ENCODE results near the gene RBMS1. TPM values are rescaled to one million over a fixed set of nuclear protein-coding genes. Genes with fewer than 3 reads are reported as not detected.
A peak's percentile ranks its signal among the peaks of the same experiment; 100 is the strongest.

RBMS1 gene
- total and polyA plus RNA-seq, 2 experiments from 2014 or later: 55.5 to 94.8 TPM

- TF ChIP-seq ZNF462 (CRISPR knock-in tag; IDR thresholded peaks at IDR 0.05) (no peak), ZNF114 (CRISPR knock-in tag; IDR thresholded peaks at IDR 0.05) (no peak), POLR2AphosphoS5 (IDR thresholded peaks at IDR 0.05; ENCODE audit: low read depth) (no peak)
Measured at GRCh38 chr2:160317181-160318099, 176.2 kb downstream of the RBMS1 start (continued).

GRCh38 chr2:160315337-160315736 is 178.3 kb downstream of the RBMS1 start:
- Histone ChIP-seq H3K4me1 (ENCODE audit: insufficient read depth) (peaks cover 8% of the 10 kb centered on the region), H3K27ac (ENCODE audit: low read depth) (no peak overlapping the region), H3F3A (replicated peaks; ENCODE audit: low read depth) (no peaks in the 10 kb centered on the region), H3K36me3 (ENCODE audit: insufficient read depth) (peaks cover 6% of the 10 kb centered on the region; the same call in 1 of the 2 replicates), H3K4me3 (no peak overlapping the region), H2AFZ (no peak overlapping the region), H3K4me2 (no peak overlapping the region), H3K79me2 (replicated peaks; ENCODE audit: insufficient read depth) (peaks cover 2% of the 10 kb centered on the region; the same call in 1 of the 2 replicates), H3K9me2 (ENCODE audit: insufficient read depth) (no peaks in the 10 kb centered on the region), H4K20me1 (replicated peaks; ENCODE audit: insufficient read depth) (no peaks in the 10 kb centered on the region; the same call in 1 of the 2 replicates), H3K27me3 (ENCODE audit: insufficient read depth) (no peaks in the 10 kb centered on the region)
- no peak overlapping the region for H3K4me3 Mint-ChIP-seq
- H3K27me3 Mint-ChIP-seq (ENCODE audit: insufficient read depth, low read depth, poor library complexity): peaks cover 3% of the 10 kb centered on the region
- no peak overlapping the region for H3K27ac Mint-ChIP-seq
- H3K4me1 Mint-ChIP-seq: peaks cover 23% of the 10 kb centered on the region
- DNase-seq (ENCODE audit: low spot score) (no peak), ATAC-seq (peak; percentile 28; the same call in 2 of the 3 replicates)
- no peaks in the 10 kb centered on the region for H3K36me3 Mint-ChIP-seq (ENCODE audit: low read depth)
- no peaks in the 10 kb centered on the region for H3K9me3 Mint-ChIP-seq
- no peak for TF ChIP-seq STAT1 (IDR thresholded peaks at IDR 0.05; ENCODE audit: unreplicated experiment)
- TF ChIP-seq ZNF114 (CRISPR knock-in tag; IDR thresholded peaks at IDR 0.05): no peak
- TF ChIP-seq ZNF331 (CRISPR knock-in tag; IDR thresholded peaks at IDR 0.05; ENCODE audit: low read depth): no peak
- TF ChIP-seq ZNF462 (CRISPR knock-in tag; IDR thresholded peaks at IDR 0.05): no peak
- TF ChIP-seq EZH2phosphoT487 (IDR thresholded peaks at IDR 0.05; ENCODE audit: unreplicated experiment): no peak
- no peak for TF ChIP-seq NANOG (IDR thresholded peaks at IDR 0.05; ENCODE audit: borderline replicate concordance)
- no peak for TF ChIP-seq JUNB (IDR thresholded peaks at IDR 0.05; ENCODE audit: unreplicated experiment)

All from GM23338 (cell line).